Hepatocyte (in vitro differentiated cells): Measurements from ENCODE around the gene THSD4. TPM values are rescaled to one million over a fixed set of nuclear protein-coding genes. Genes with fewer than 3 reads are reported as not detected.
A peak's percentile ranks its signal among the peaks of the same experiment; 100 is the strongest.
"Not testable (repeated sequence)": the region's sequence is repeated elsewhere in the genome, so short reads cannot be mapped to it uniquely, and the experiment has no call there.

Experiments used
- DNase-seq: peaks from one replicate; pipeline ENCODE4 v3.0.0-alpha.2; 2016; ENCODE audit warnings: low spot score
- H2AFZ ChIP-seq: fragments of 200-600 bp; sonication (generic); 2 replicates; pipeline ENCODE4 v1.6.0; 2016; ENCODE audit warnings: antibody characterized with exemption, mild to moderate bottlenecking
- H3K27ac ChIP-seq: fragments of 200-600 bp; sonication (generic); 2 replicates; pipeline ENCODE4 v1.5.1; 2016; ENCODE audit warnings: mild to moderate bottlenecking
- H3K27me3 ChIP-seq: fragments of 200-600 bp; sonication (generic); 2 replicates; pipeline ENCODE4 v1.6.1; 2016
- H3K36me3 ChIP-seq: fragments of 200-600 bp; sonication (generic); replicated peaks from 2 replicates; pipeline ENCODE4 v1.5.1; 2016; ENCODE audit warnings: low read depth; ENCODE audit not compliant: insufficient read depth
- H3K4me1 ChIP-seq: fragments of 200-600 bp; sonication (generic); 2 replicates; pipeline ENCODE4 v1.5.1; 2016; ENCODE audit warnings: mild to moderate bottlenecking, moderate library complexity; ENCODE audit not compliant: insufficient read depth
- H3K4me2 ChIP-seq: fragments of 200-600 bp; sonication (generic); 2 replicates; pipeline ENCODE4 v1.6.0; 2016
- H3K4me3 ChIP-seq: fragments of 200-600 bp; sonication (generic); 2 replicates; pipeline ENCODE4 v1.5.1; 2016; ENCODE audit warnings: mild to moderate bottlenecking
- H3K79me2 ChIP-seq: fragments of 200-600 bp; sonication (generic); 2 replicates; pipeline ENCODE4 v1.6.0; 2017; ENCODE audit warnings: mild to moderate bottlenecking
- H3K9me2 ChIP-seq: fragments of 200-600 bp; sonication (generic); replicated peaks from 2 replicates; pipeline ENCODE4 v1.6.0; 2017; ENCODE audit warnings: mild to moderate bottlenecking; ENCODE audit not compliant: insufficient read depth
- H3K9me3 ChIP-seq: fragments of 200-600 bp; sonication (generic); 2 replicates; pipeline ENCODE4 v1.5.1; 2016; ENCODE audit warnings: low read depth, mild to moderate bottlenecking
- H4K20me1 ChIP-seq: fragments of 200-600 bp; sonication (generic); 2 replicates; pipeline ENCODE4 v1.6.0; 2016; ENCODE audit warnings: mild to moderate bottlenecking; ENCODE audit not compliant: insufficient read depth, poor library complexity, severe bottlenecking
- EZH2 ChIP-seq: fragments of 200-600 bp; sonication (generic); IDR thresholded peaks from 2 replicates; pipeline ENCODE4 v1.6.1; 2016; ENCODE audit warnings: antibody characterized with exemption, mild to moderate bottlenecking, borderline replicate concordance
- EZH2phosphoT487 ChIP-seq: fragments of 200-600 bp; sonication (generic); IDR thresholded peaks from one replicate; pipeline ENCODE4 v1.6.1; 2018; ENCODE audit warnings: antibody characterized with exemption, mild to moderate bottlenecking, low read depth, moderate library complexity; ENCODE audit not compliant: unreplicated experiment, severe bottlenecking
- WGBS: methylation state at CpG from one replicate; pipeline ENCODE4 v1.1.6; 2016; ENCODE audit warnings: low lambda C conversion rate; ENCODE audit errors: missing lambda C conversion rate; 5-methylcytosine and 5-hydroxymethylcytosine counted together
- polyA plus RNA-seq: library from polyadenylated mRNA; unstranded; fragments of >200 nt; fragmentation: Nextera tagmentation; extraction: Ambion mirVana; gene quantifications from 2 replicates; pipeline ENCODE4 v1.2.1, GENCODE V29; 2016
- total RNA-seq: library from RNA; depleted of rRNA; stranded (reverse); fragments of >200 nt; gene quantifications from 2 replicates; pipeline ENCODE4 v1.2.3, GENCODE V29; 2014
- TF ChIP-seq, protein P1 (sequence below): fragments of 200-600 bp; sonication (generic); IDR thresholded peaks from 2 replicates; pipeline ENCODE4 v1.5.1; 2016; ENCODE audit warnings: antibody characterized with exemption, mild to moderate bottlenecking; ENCODE audit not compliant: poor library complexity

The THSD4 gene
- total and polyA plus RNA-seq, 2 experiments from 2014 or later: 4.3 to 7.0 TPM

DNA sequence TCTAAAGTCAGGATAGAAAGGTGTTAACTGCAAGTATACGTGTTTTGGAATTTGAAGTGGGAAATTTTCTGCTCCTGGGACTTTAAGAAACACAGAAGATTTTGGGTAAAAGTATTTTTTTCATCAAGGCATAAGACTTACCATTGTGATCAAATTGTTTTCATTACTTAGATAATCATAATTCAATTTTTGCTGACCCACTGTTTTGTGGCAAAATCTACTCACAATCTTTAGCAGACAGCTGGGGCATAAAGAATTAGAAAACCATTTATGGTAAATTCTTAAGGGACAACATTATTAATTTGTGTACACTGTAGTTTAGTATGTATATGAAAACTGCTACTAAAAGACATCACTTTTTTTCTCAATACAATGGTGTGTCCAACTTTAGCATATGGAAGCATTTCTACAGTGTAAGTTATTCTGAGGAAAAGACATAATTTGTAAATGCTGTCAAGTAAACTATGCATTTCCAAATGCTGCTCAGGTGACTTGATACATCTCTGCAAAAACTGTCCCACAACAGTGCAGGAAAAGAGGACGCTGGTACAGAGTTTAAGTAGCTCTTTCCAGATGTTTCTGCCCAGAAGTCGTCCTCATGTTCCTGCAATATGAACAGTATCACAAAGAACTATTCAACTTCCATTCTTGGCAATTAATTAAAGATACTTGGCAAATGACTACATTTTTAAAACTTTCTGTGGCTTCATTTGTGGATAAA is 52.3 kb downstream of the THSD4 start:
- 84% methylated on average over 3 of the region's 3 CpGs for WGBS
- peak overlapping the region; percentile 1 for H3K27ac ChIP-seq
- no peak for DNase-seq
- no peaks in the 10 kb centered on the region for H3K79me2 ChIP-seq
- H3K36me3 ChIP-seq: no peaks in the 10 kb centered on the region
- no peaks in the 10 kb centered on the region for H4K20me1 ChIP-seq
- peaks cover 8% of the 10 kb centered on the region for H3K9me3 ChIP-seq
- no peaks in the 10 kb centered on the region for H3K27me3 ChIP-seq
- H3K4me3 ChIP-seq: no peak overlapping the region
- H3K9me2 ChIP-seq: no peaks in the 10 kb centered on the region
- no peaks in the 10 kb centered on the region for H3K4me1 ChIP-seq
- no peak overlapping the region for H3K4me2 ChIP-seq
- TF ChIP-seq EZH2phosphoT487 (no peak), EZH2 (no peak)
- TF ChIP-seq, protein P1, sequence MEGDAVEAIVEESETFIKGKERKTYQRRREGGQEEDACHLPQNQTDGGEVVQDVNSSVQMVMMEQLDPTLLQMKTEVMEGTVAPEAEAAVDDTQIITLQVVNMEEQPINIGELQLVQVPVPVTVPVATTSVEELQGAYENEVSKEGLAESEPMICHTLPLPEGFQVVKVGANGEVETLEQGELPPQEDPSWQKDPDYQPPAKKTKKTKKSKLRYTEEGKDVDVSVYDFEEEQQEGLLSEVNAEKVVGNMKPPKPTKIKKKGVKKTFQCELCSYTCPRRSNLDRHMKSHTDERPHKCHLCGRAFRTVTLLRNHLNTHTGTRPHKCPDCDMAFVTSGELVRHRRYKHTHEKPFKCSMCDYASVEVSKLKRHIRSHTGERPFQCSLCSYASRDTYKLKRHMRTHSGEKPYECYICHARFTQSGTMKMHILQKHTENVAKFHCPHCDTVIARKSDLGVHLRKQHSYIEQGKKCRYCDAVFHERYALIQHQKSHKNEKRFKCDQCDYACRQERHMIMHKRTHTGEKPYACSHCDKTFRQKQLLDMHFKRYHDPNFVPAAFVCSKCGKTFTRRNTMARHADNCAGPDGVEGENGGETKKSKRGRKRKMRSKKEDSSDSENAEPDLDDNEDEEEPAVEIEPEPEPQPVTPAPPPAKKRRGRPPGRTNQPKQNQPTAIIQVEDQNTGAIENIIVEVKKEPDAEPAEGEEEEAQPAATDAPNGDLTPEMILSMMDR: no peak
- no peak overlapping the region for H2AFZ ChIP-seq

DNA sequence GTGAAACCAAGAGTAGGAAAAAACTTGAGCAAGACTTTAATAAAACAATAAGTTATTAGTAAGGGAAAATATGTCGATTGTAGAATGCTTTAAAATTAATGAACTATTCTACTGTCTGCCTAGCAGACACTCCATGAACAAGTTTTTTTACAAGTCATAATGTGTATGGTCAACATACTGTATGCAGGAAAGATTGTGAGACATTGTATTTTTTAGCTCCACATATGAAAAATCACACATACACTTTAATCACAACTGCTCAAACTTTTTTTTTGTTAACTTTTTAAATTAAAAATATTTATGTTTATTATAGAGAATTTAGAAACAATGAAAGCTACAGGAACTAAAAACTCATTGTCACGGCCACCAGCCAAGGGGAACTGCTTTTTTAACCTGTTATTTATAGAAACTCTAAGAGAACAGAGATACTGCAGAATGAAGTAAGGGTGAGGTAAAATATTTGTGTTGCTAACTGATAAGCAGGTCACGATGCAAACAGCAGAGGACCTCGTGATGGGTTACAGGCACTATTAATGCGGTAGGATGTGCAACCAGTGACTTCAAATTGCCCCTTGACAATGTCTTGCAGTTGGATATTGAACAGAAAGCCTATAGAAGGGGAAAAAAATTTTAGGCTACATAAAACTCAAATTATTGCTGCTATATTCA is 53.0 kb downstream of the THSD4 start:
- Histone ChIP-seq H3K36me3 (no peaks in the 10 kb centered on the region), H2AFZ (no peak overlapping the region), H4K20me1 (no peaks in the 10 kb centered on the region), H3K9me3 (peaks cover 15% of the 10 kb centered on the region), H3K27ac (peak overlapping the region; percentile 35), H3K4me3 (no peak overlapping the region), H3K9me2 (no peaks in the 10 kb centered on the region), H3K79me2 (no peaks in the 10 kb centered on the region), H3K4me2 (no peak overlapping the region), H3K27me3 (no peaks in the 10 kb centered on the region), H3K4me1 (no peaks in the 10 kb centered on the region)
- peak; percentile 39 for DNase-seq
- 29% methylated on average over 5 of the region's 5 CpGs for whole genome bisulfite sequencing
- TF ChIP-seq EZH2: no peak
- TF ChIP-seq, protein P1: no peak
- TF ChIP-seq EZH2phosphoT487: no peak

DNA sequence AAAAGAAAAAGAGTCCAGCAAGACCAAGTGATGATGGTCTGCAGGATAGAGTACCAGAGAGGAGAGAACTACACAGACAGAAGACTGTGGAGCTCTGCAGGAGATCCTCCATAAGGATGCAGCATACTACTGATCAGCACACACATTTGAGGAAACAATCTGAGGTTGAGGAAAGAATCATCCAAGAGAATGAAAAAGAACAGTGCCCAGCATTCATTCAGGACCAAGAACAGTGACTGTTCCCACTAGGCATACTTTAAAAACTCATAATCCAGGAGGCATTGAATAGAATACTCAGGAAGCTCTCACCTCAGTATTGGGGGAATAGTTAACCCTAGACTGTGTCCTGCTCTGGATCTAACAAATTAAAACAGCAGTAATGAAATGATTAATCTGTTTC is 54.9 kb downstream of the THSD4 start:
- no peak overlapping the region for H3K27ac ChIP-seq
- TF ChIP-seq EZH2phosphoT487 (no peak), EZH2 (no peak)
- TF ChIP-seq, protein P1: no peak

DNA sequence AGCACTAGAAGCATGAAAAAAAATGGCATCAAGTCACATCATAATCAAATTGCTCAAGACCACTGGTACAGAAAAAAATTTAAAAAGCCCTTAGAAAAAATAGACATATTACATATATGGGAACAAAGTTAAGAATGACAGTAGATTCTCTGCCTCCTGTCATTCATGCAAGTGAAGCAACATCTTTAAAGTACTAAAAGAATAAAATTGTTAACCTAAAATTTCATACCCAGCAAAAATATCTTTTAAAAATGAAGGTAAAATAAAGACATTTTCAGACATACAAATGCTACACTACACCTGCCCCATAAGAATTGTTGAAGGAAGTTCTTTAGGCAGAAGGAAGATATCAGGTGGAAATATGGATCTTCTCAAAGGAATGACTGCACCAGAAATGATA is 55.9 kb downstream of the THSD4 start:
- Histone ChIP-seq H3K36me3 (no peaks in the 10 kb centered on the region), H3K4me1 (no peaks in the 10 kb centered on the region), H3K9me3 (peaks cover 15% of the 10 kb centered on the region), H3K9me2 (no peaks in the 10 kb centered on the region), H4K20me1 (no peaks in the 10 kb centered on the region), H3K27ac (no peak overlapping the region), H3K4me3 (no peak overlapping the region), H3K4me2 (no peak overlapping the region), H3K27me3 (no peaks in the 10 kb centered on the region), H2AFZ (no peak overlapping the region), H3K79me2 (no peaks in the 10 kb centered on the region)
- TF ChIP-seq EZH2 (no peak), EZH2phosphoT487 (no peak)
- TF ChIP-seq, protein P1: no peak
- no peak for DNase-seq

More for the DNA sequence above, 54.9 kb downstream of the THSD4 start:
- Histone ChIP-seq H3K9me2 (no peaks in the 10 kb centered on the region), H3K9me3 (peaks cover 15% of the 10 kb centered on the region), H2AFZ (no peak overlapping the region), H3K4me3 (no peak overlapping the region), H3K4me1 (no peaks in the 10 kb centered on the region), H3K36me3 (no peaks in the 10 kb centered on the region), H3K4me2 (no peak overlapping the region), H3K27me3 (no peaks in the 10 kb centered on the region), H3K79me2 (no peaks in the 10 kb centered on the region), H4K20me1 (no peaks in the 10 kb centered on the region)
- no peak for DNase-seq

DNA sequence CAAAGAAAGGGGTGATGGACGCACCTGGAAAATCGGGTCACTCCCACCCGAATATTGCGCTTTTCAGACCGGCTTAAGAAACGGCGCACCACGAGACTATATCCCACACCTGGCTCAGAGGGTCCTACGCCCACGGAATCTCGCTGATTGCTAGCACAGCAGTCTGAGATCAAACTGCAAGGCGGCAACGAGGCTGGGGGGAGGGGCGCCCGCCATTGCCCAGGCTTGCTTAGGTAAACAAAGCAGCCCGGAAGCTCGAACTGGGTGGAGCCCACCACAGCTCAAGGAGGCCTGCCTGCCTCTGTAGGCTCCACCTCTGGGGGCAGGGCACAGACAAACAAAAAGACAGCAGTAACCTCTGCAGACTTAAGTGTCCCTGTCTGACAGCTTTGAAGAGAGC is 59.1 kb downstream of the THSD4 start:
- H3K27ac ChIP-seq: not testable (repeated sequence)

More for the DNA sequence above, 59.1 kb downstream of the THSD4 start:
- H3K27me3 ChIP-seq, DNase-seq, H3K4me3 ChIP-seq, H3K36me3 ChIP-seq, H3K4me1 ChIP-seq, H4K20me1 ChIP-seq, H2AFZ ChIP-seq, H3K9me2 ChIP-seq, H3K4me2 ChIP-seq, H3K79me2 ChIP-seq: not testable (repeated sequence)
- peaks cover 15% of the 10 kb centered on the region for H3K9me3 ChIP-seq
- 77% methylated on average over 12 of the region's 17 CpGs for WGBS
